ENCODE data around the gene HDAC9.

- no peak for TF ChIP-seq POLR2A (IDR thresholded peaks at IDR 0.05)
- TF ChIP-seq, protein P1, sequence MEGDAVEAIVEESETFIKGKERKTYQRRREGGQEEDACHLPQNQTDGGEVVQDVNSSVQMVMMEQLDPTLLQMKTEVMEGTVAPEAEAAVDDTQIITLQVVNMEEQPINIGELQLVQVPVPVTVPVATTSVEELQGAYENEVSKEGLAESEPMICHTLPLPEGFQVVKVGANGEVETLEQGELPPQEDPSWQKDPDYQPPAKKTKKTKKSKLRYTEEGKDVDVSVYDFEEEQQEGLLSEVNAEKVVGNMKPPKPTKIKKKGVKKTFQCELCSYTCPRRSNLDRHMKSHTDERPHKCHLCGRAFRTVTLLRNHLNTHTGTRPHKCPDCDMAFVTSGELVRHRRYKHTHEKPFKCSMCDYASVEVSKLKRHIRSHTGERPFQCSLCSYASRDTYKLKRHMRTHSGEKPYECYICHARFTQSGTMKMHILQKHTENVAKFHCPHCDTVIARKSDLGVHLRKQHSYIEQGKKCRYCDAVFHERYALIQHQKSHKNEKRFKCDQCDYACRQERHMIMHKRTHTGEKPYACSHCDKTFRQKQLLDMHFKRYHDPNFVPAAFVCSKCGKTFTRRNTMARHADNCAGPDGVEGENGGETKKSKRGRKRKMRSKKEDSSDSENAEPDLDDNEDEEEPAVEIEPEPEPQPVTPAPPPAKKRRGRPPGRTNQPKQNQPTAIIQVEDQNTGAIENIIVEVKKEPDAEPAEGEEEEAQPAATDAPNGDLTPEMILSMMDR (IDR thresholded peaks at IDR 0.05) = no peak
- no peak for TF ChIP-seq POLR2AphosphoS5 (IDR thresholded peaks at IDR 0.05)
These were observed 481.3 kb downstream of the HDAC9 start for GRCh38 chr7:18976715-18977471.

Data from prostate gland (tissue), 2 donors.